Measurements from ENCODE around the gene ATG16L2. TPM values are rescaled to one million over a fixed set of nuclear protein-coding genes. Genes with fewer than 3 reads are reported as not detected.
A peak's percentile ranks its signal among the peaks of the same experiment; 100 is the strongest.

The ATG16L2 gene
- total RNA-seq, 4 donors from 2014 or later = 50.2 to 206 (median 85.3) TPM

DNA sequence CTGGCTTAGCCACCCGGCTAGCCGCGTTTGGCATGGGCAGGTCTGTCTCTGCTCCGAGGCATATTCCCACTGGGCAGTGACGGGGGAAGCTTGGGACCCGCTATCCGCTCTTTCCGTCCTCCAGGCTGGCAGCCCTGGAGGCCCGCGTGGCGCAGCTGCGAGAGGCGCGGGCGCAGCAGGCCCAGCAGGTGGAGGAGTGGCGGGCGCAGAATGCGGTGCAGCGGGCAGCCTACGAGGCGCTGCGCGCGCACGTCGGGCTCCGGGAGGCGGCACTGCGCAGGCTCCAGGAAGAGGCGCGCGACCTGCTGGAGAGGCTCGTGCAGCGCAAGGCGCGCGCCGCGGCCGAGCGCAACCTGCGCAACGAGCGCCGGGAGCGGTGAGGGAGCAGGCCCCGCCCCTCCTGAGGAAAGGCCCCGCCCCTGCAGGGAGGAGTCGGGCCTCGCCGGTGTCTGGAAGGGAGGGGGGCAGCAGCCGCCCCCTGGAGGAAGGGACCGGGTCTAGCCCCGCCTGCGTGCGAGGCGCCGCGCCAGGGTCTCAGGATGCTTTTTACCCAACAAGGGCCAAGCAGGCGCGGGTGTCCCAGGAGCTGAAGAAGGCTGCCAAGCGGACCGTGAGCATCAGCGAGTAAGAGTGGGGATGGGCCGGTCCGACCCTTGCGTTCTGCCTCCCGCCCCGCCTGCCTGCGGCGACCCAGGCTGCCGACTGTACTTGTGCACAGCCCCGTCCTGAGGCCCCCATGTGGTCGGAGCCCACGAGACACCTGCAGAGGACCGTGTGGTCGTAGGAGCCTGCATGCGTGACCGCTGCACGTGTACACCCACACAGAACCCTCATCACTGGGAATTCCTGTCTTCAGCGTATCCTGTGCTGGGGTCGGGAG lies 7.9 kb downstream of the ATG16L2 start:
- Histone ChIP-seq H3K9me3 (no peaks in the 10 kb centered on the region), H3K4me3 (peak overlapping the region; percentile 27 to 47 (median 36)), H3K27me3 (no peaks in the 10 kb centered on the region), H3K4me1 (peaks cover 5 to 12% (median 10%) of the 10 kb centered on the region in 4 donors), H3K27ac (peak overlapping the region; percentile 63 to 72 (median 70)), H3K36me3 (no peaks in the 10 kb centered on the region)
- intact Hi-C loops (cut with DNase I; ENCODE audit: low total_unique reads) = no loop called here
- TF ChIP-seq POLR2AphosphoS5 (IDR thresholded peaks at IDR 0.05) = peak; percentile 37 to 49 (median 48)
- TF ChIP-seq CTCF (IDR thresholded peaks at IDR 0.05) = peak in 3 of 5 experiments; percentile 20 to 73 (median 39)
- peak; percentile 61 for TF ChIP-seq POLR2A (IDR thresholded peaks at IDR 0.05)
- TF ChIP-seq EP300 (IDR thresholded peaks at IDR 0.05; ENCODE audit: low read depth) = no peak
- in situ Hi-C loops (cut with MboI; ENCODE audit: low pct_ligation_motif_present in 1 of 4, low pct_unique_long_range_greater_than_20kb in 1 of 4, low sequenced_read_pairs in 3 of 4) = no loop called here
- peak; percentile 92 for DNase-seq
- 33% methylated on average over 60 of the region's 82 CpGs; no CpG with 5 or more reads in 1 of the 2 donors for WGBS, 2 donors (ENCODE audit: low coverage in 1 of 2)

GRCh38 chr11:72823105-72823804 lies 9.0 kb downstream of the ATG16L2 start:
- TF ChIP-seq POLR2A (IDR thresholded peaks at IDR 0.05) (no peak), EP300 (IDR thresholded peaks at IDR 0.05; ENCODE audit: low read depth) (no peak), POLR2AphosphoS5 (IDR thresholded peaks at IDR 0.05) (no peak), CTCF (IDR thresholded peaks at IDR 0.05) (no peak)
- in situ Hi-C loops (cut with MboI; ENCODE audit: low pct_ligation_motif_present in 1 of 4, low pct_unique_long_range_greater_than_20kb in 1 of 4, low sequenced_read_pairs in 3 of 4) = no loop called here
- DNase-seq = no peak
- Histone ChIP-seq H3K4me1 (peaks cover 5 to 16% (median 12%) of the 10 kb centered on the region in 4 donors), H3K4me3 (no peak overlapping the region), H3K9me3 (no peaks in the 10 kb centered on the region), H3K27me3 (no peaks in the 10 kb centered on the region), H3K36me3 (no peaks in the 10 kb centered on the region), H3K27ac (peak overlapping the region in 1 of 4 donors; percentile 71)
- intact Hi-C loops (cut with DNase I; ENCODE audit: low total_unique reads) = no loop called here
- WGBS, 2 donors (ENCODE audit: low coverage in 1 of 2) = 98% methylated on average over 6 of the region's 9 CpGs; no CpG with 5 or more reads in 1 of the 2 donors

- H3K4me3 ChIP-seq = no peak overlapping the region
- H3K4me1 ChIP-seq = peaks cover 5 to 17% (median 13%) of the 10 kb centered on the region in 4 donors
- no peak for TF ChIP-seq EP300 (IDR thresholded peaks at IDR 0.05; ENCODE audit: low read depth)
- no peak for TF ChIP-seq POLR2AphosphoS5 (IDR thresholded peaks at IDR 0.05)
- no peak for TF ChIP-seq POLR2A (IDR thresholded peaks at IDR 0.05)
- no peak for TF ChIP-seq CTCF (IDR thresholded peaks at IDR 0.05)
- intact Hi-C loops (cut with DNase I; ENCODE audit: low total_unique reads) (no loop called here), in situ Hi-C loops (cut with MboI; ENCODE audit: low pct_ligation_motif_present in 1 of 4, low pct_unique_long_range_greater_than_20kb in 1 of 4, low sequenced_read_pairs in 3 of 4) (no loop called here)
- no peak overlapping the region for H3K27ac ChIP-seq
- DNase-seq = no peak
- no peaks in the 10 kb centered on the region for H3K27me3 ChIP-seq
- no peaks in the 10 kb centered on the region for H3K36me3 ChIP-seq
- H3K9me3 ChIP-seq = no peaks in the 10 kb centered on the region
- WGBS, 2 donors (ENCODE audit: low coverage in 1 of 2) = 87% methylated on average over 7 of the region's 7 CpGs; no CpG with 5 or more reads in 1 of the 2 donors
These were observed 9.8 kb downstream of the ATG16L2 start for GRCh38 chr11:72824020-72824419.
